Loucy (cell line): ENCODE results near the gene GAK.
"Not testable (repeated sequence)": the region's sequence is repeated elsewhere in the genome, so short reads cannot be mapped to it uniquely, and the experiment has no call there.

Experiments used
- H2AFZ ChIP-seq: fragments of 200-600 bp; sonication (generic); 2 replicates; pipeline ENCODE4 v1.6.0; 2016; ENCODE audit warnings: antibody characterized with exemption, mild to moderate bottlenecking, low read length, moderate library complexity
- H3F3A ChIP-seq: fragments of 200-600 bp; 2 replicates; pipeline ENCODE4 v1.6.0; 2016; ENCODE audit warnings: antibody characterized with exemption, low read depth, mild to moderate bottlenecking
- H3K27me3 ChIP-seq: fragments of 200-600 bp; sonication (generic); 2 replicates; pipeline ENCODE4 v1.6.1; 2014; ENCODE audit warnings: low read length, mild to moderate bottlenecking; ENCODE audit not compliant: insufficient read depth, poor library complexity, severe bottlenecking
- H3K36me3 ChIP-seq: fragments of 200-600 bp; sonication (generic); 2 replicates; pipeline ENCODE4 v1.6.1; 2016; ENCODE audit warnings: low read length; ENCODE audit not compliant: insufficient read depth
- H3K4me1 ChIP-seq: fragments of 200-600 bp; sonication (generic); 2 replicates; pipeline ENCODE4 v1.5.1; 2014; ENCODE audit warnings: low read length, mild to moderate bottlenecking; ENCODE audit not compliant: insufficient read depth, poor library complexity, severe bottlenecking
- H3K4me2 ChIP-seq: fragments of 200-600 bp; sonication (generic); 2 replicates; pipeline ENCODE4 v1.6.0; 2014; ENCODE audit warnings: antibody characterized with exemption, low read length, low read depth, mild to moderate bottlenecking; ENCODE audit not compliant: poor library complexity, severe bottlenecking
- H3K4me3 ChIP-seq: fragments of 200-600 bp; sonication (generic); 2 replicates; pipeline ENCODE4 v1.5.1; 2014; ENCODE audit warnings: low read length, mild to moderate bottlenecking, mixed read lengths; ENCODE audit not compliant: poor library complexity, severe bottlenecking
- H3K79me2 ChIP-seq: fragments of 200-600 bp; sonication (generic); 2 replicates; pipeline ENCODE4 v1.6.1; 2014; ENCODE audit warnings: low read length; ENCODE audit not compliant: insufficient read depth
- H3K9ac ChIP-seq: fragments of 200-600 bp; sonication (generic); 2 replicates; pipeline ENCODE4 v1.6.0; 2014; ENCODE audit warnings: mild to moderate bottlenecking, low read depth, low read length, moderate library complexity; ENCODE audit not compliant: poor library complexity, severe bottlenecking
- H3K9me2 ChIP-seq: fragments of 200-600 bp; sonication (generic); replicated peaks from 2 replicates; pipeline ENCODE4 v1.6.1; 2016; ENCODE audit warnings: low read depth, low read length, mixed read lengths
- H3K9me3 ChIP-seq: fragments of 200-600 bp; sonication (generic); 2 replicates; pipeline ENCODE4 v1.6.1; 2014; ENCODE audit warnings: mild to moderate bottlenecking, antibody characterized with exemption, low read length, low read depth; ENCODE audit not compliant: insufficient read depth
- H4K20me1 ChIP-seq: fragments of 200-600 bp; sonication (generic); 2 replicates; pipeline ENCODE4 v1.6.0; 2014; ENCODE audit warnings: antibody characterized with exemption, low read length, mild to moderate bottlenecking; ENCODE audit not compliant: insufficient read depth, poor library complexity, severe bottlenecking
- EZH2phosphoT487 ChIP-seq: fragments of 200-600 bp; IDR thresholded peaks from 2 replicates; pipeline ENCODE4 v1.6.1; 2018; ENCODE audit warnings: antibody characterized with exemption, mild to moderate bottlenecking, moderate library complexity, borderline replicate concordance
- TF ChIP-seq, protein P1 (sequence below): fragments of 200-600 bp; sonication (generic); conservative IDR thresholded peaks from 2 replicates; pipeline ENCODE4 v1.5.1; 2014; ENCODE audit warnings: mild to moderate bottlenecking, antibody characterized with exemption, low read length

GAK gene

DNA sequence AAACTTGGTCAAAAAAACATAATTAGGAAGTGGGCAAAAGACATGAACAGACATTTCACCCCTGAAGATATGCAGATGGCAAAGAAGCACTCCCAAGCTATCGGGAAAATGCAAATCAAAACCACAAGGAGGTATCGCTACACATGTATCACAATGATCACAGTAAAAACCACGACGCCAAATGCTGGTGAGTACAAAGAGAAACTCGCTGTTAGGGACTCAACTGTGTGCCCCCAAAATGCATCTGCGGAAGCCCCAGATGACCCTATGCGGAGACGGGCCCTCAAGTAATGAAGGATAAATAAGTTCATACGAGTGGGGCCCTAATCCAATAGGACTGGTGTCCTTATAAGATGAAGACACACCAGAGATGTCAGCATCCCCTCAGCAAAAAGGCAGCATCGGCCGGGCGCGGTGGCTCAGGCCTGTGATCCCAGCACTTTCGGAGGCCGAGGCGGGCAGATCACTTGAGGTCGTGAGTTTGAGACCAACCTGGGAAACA lies 10.2 kb downstream of the GAK start:
- no peaks in the 10 kb centered on the region for H3F3A ChIP-seq
- H3K79me2 ChIP-seq = peaks cover 93% of the 10 kb centered on the region
- no peaks in the 10 kb centered on the region for H3K9me2 ChIP-seq
- peaks cover 42% of the 10 kb centered on the region for H3K4me1 ChIP-seq
- no peaks in the 10 kb centered on the region for H3K27me3 ChIP-seq
- no peaks in the 10 kb centered on the region for H3K9me3 ChIP-seq
- peak overlapping the region; percentile 20 for H3K9ac ChIP-seq
- H3K36me3 ChIP-seq = no peaks in the 10 kb centered on the region
- peaks cover 39% of the 10 kb centered on the region for H4K20me1 ChIP-seq
- H2AFZ ChIP-seq = no peak overlapping the region
- TF ChIP-seq, protein P1, sequence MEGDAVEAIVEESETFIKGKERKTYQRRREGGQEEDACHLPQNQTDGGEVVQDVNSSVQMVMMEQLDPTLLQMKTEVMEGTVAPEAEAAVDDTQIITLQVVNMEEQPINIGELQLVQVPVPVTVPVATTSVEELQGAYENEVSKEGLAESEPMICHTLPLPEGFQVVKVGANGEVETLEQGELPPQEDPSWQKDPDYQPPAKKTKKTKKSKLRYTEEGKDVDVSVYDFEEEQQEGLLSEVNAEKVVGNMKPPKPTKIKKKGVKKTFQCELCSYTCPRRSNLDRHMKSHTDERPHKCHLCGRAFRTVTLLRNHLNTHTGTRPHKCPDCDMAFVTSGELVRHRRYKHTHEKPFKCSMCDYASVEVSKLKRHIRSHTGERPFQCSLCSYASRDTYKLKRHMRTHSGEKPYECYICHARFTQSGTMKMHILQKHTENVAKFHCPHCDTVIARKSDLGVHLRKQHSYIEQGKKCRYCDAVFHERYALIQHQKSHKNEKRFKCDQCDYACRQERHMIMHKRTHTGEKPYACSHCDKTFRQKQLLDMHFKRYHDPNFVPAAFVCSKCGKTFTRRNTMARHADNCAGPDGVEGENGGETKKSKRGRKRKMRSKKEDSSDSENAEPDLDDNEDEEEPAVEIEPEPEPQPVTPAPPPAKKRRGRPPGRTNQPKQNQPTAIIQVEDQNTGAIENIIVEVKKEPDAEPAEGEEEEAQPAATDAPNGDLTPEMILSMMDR = no peak
- no peak for TF ChIP-seq EZH2phosphoT487
- peak overlapping the region; percentile 24 for H3K4me3 ChIP-seq
- H3K4me2 ChIP-seq = peak overlapping the region; percentile 61

DNA sequence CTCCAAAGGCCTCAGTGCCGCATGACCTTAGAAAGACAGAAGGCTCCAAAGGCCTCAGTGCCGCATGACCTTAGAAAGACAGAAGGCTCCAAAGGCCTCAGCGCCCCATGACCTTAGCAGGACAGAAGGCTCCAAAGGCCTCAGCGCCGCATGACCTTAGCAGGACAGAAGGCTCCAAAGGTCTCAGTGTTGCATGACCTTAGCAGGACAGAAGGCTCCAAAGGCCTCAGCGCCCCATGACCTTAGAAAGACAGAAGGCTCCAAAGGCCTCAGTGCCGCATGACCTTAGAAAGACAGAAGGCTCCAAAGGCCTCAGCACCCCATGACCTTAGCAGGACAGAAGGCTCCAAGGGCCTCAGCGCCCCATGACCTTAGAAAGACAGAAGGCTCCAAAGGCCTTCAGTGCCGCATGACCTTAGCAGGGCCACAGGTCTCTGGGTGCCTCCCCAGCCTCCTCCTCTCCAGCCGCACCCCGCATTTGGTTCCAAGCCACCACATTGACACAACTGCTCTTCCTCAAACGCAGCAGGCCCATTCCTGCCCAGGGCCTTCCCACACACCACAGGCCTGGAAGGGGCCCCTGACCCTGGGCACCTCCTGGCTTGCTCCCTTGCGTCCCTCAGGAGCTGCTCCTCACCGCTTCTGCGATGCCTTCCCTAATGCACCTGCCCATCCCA lies 13.0 kb downstream of the GAK start:
- not testable (repeated sequence) for H3K27me3 ChIP-seq, H3K4me3 ChIP-seq, H3K4me2 ChIP-seq, H3K9ac ChIP-seq, H3K9me2 ChIP-seq, H2AFZ ChIP-seq, H3F3A ChIP-seq, H3K9me3 ChIP-seq, H3K36me3 ChIP-seq
- peaks cover 96% of the 10 kb centered on the region for H3K79me2 ChIP-seq
- peaks cover 45% of the 10 kb centered on the region for H3K4me1 ChIP-seq
- peaks cover 52% of the 10 kb centered on the region for H4K20me1 ChIP-seq

DNA sequence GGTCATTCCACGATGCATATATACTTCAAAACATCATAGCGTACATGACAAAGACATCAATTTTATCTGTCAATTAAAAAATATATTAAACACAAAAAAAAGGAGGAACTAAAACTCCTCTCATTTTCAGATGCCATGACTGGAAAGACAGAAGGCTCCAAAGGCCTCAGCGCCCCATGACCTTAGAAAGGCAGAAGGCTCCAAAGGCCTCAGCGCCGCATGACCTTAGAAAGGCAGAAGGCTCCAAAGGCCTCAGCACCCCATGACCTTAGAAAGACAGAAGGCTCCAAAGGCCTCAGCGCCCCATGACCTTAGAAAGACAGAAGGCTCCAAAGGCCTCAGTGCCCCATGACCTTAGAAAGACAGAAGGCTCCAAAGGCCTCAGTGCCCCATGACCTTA lies 13.5 kb downstream of the GAK start:
- not testable (repeated sequence) for H3K27me3 ChIP-seq, H2AFZ ChIP-seq, H3K36me3 ChIP-seq, H3K4me3 ChIP-seq, H3K9me3 ChIP-seq, H3K4me2 ChIP-seq, H3K9me2 ChIP-seq, H3F3A ChIP-seq, H3K9ac ChIP-seq
- Histone ChIP-seq H4K20me1 (peaks cover 54% of the 10 kb centered on the region), H3K79me2 (peaks cover 95% of the 10 kb centered on the region), H3K4me1 (peaks cover 43% of the 10 kb centered on the region)

DNA sequence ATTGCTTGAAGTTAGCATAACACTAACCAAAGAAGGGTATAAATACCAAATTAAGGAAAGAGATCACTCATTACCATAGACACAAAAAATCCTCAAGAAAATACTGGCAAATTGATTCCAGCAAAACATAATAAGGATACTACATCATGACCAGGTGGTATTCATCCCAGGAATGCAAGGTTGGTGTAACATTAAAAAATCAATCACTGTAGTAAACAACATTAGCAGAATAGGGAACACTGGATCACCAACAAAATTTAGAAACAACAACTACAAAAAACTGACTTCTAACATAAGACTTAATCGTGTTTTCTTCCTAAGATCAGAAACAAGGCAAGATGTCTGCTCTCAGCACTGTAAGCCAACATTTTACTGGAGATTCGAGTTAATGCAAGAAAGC lies 14.1 kb downstream of the GAK start:
- H4K20me1 ChIP-seq = peaks cover 53% of the 10 kb centered on the region

More for the DNA sequence above, 14.1 kb downstream of the GAK start:
- Histone ChIP-seq H3K9me3 (no peaks in the 10 kb centered on the region), H3K9ac (no peak overlapping the region), H3K36me3 (peaks cover 4% of the 10 kb centered on the region; the same call in 1 of the 2 replicates), H3K27me3 (no peaks in the 10 kb centered on the region), H3K4me1 (peaks cover 38% of the 10 kb centered on the region), H3K4me3 (no peak overlapping the region), H3K9me2 (no peaks in the 10 kb centered on the region), H3K4me2 (no peak overlapping the region), H3F3A (no peaks in the 10 kb centered on the region), H3K79me2 (peaks cover 96% of the 10 kb centered on the region), H2AFZ (no peak overlapping the region)
- TF ChIP-seq EZH2phosphoT487 = no peak
- TF ChIP-seq, protein P1 = no peak
